ENCODE data around the gene ARSG. TPM values are rescaled to one million over a fixed set of nuclear protein-coding genes. Genes with fewer than 3 reads are reported as not detected.

Gene ARSG
- total RNA-seq, 6 experiments from 2014 or later: 4.0 to 7.0 (median 5.0) TPM

DNA sequence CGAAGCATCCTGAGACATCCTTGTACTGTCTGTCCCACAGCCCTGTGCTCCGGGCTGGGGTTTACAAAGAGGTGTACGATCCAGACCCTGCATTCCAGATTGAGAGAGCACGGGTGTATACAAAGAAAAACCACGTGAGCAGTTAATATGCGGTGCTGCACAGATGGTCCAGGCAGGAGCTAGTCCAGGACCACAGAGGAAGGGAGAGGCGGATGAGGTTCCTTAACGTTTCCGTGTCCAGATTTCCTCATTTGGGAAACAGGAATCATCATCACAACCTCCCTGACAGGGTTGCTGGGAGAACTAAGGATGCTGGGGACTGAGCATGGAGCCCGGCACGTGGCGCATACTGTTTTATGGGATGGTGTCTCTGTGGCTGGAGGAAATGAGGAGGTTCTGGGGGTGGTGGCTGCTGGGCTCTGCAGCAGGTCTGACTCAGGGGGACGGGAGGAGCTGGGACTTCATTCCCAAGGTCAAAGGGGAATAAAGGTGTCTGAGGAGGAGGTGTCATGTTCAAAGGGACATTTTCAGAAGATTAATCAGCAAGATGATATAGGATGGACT lies 139.8 kb downstream of the ARSG start:
- no peak for DNase-seq
- Mint-ChIP-seq H3K4me3 (no peak overlapping the region), H3K27me3 (ENCODE audit: insufficient read depth) (no peaks in the 10 kb centered on the region; the same call in 1 of the 2 replicates), H3K4me1 (ENCODE audit: low read depth) (peaks cover 6% of the 10 kb centered on the region), H3K27ac (no peak overlapping the region), H3K9me3 (no peaks in the 10 kb centered on the region), H3K36me3 (ENCODE audit: low read depth) (peaks cover 31% of the 10 kb centered on the region)
- TF ChIP-seq, protein P1, sequence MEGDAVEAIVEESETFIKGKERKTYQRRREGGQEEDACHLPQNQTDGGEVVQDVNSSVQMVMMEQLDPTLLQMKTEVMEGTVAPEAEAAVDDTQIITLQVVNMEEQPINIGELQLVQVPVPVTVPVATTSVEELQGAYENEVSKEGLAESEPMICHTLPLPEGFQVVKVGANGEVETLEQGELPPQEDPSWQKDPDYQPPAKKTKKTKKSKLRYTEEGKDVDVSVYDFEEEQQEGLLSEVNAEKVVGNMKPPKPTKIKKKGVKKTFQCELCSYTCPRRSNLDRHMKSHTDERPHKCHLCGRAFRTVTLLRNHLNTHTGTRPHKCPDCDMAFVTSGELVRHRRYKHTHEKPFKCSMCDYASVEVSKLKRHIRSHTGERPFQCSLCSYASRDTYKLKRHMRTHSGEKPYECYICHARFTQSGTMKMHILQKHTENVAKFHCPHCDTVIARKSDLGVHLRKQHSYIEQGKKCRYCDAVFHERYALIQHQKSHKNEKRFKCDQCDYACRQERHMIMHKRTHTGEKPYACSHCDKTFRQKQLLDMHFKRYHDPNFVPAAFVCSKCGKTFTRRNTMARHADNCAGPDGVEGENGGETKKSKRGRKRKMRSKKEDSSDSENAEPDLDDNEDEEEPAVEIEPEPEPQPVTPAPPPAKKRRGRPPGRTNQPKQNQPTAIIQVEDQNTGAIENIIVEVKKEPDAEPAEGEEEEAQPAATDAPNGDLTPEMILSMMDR (IDR thresholded peaks at IDR 0.05): no peak

DNA sequence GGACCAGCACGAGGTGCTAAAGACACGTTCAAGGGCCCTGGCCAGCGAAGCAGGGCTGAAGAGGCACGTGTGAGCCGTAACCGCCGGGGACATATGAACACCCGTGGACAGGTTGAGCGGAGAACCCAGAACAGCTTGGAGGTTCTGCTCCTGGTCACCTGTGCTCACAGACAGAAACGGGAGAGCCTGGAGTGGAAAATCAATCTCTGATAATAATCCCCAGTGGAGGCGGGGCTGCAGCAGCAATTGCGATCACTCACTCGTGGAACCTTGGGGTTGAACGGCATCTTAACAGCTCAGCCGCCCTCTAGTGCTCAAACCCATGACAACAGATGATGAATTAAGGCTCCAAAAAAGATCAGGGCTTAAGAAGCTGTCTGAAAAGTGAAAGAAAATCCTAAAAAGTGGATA lies 140.4 kb downstream of the ARSG start:
- Mint-ChIP-seq H3K36me3 (ENCODE audit: low read depth) (peaks cover 31% of the 10 kb centered on the region), H3K27ac (no peak overlapping the region), H3K9me3 (no peaks in the 10 kb centered on the region), H3K27me3 (ENCODE audit: insufficient read depth) (no peaks in the 10 kb centered on the region; the same call in 1 of the 2 replicates), H3K4me1 (ENCODE audit: low read depth) (peaks cover 11% of the 10 kb centered on the region), H3K4me3 (no peak overlapping the region)
- TF ChIP-seq, protein P1 (IDR thresholded peaks at IDR 0.05): peak; percentile 59
- DNase-seq: no peak

DNA sequence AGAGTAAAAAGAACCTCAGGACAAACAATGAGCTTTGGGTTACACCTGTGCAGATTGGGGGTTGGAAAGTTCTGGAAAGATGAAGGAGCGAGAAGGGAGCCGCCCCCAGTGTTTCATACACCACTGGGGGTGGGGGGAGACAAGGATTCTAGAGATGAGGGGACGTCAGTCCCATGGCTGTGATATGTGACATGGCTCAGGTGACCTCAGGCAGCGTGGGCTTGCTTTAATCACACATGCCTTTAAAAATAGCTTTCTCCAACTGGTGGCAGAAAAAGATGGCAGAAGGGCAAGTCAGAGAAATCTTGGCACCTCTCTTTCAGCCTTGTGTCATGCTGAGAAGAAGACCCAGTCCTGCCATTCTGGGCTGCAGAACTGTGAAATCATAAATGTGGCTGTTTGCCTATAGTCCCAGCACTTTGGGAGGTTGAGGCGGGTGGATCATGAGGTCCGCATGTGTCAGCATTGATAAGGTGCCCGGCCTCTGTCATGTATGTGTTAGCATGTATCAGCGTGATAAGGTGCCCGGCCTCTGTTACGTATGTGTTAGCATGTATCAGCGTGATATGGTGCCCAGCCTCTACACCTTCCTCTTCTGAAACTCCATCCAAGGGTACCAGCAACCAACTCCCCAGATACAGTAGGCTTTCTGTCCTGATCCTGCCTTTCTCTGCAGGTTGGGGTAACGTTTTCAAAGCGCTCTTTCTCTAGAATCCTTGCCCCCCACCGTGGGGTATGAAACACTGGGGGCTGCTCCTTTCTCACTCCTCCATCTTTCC lies 141.0 kb downstream of the ARSG start:
- no peak overlapping the region for H3K27ac Mint-ChIP-seq
- H3K9me3 Mint-ChIP-seq: no peaks in the 10 kb centered on the region
- peaks cover 31% of the 10 kb centered on the region for H3K36me3 Mint-ChIP-seq (ENCODE audit: low read depth)
- H3K27me3 Mint-ChIP-seq (ENCODE audit: insufficient read depth): no peaks in the 10 kb centered on the region; the same call in 1 of the 2 replicates
- H3K4me1 Mint-ChIP-seq (ENCODE audit: low read depth): peaks cover 12% of the 10 kb centered on the region
- H3K4me3 Mint-ChIP-seq: no peak overlapping the region
- no peak for DNase-seq
- TF ChIP-seq, protein P1 (IDR thresholded peaks at IDR 0.05): no peak

DNA sequence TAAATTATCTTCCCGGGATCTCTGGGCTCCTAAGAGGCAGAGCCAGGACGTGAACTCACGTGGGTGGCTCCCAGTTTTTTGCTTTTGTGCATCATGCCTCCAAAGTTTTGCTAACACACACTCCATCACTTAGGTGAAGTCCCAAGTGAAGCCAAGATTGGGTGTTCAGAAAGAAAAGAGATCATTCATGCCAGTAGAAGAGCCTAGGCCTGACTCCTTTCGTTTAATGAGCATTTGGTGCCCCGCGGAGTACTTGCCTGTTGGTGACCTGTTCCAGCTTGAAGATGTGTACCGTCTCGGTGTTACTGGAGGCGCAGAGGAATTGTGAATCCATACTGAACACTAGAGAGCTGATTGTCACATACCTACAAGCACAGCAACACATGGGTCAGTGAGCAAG lies 141.9 kb downstream of the ARSG start:
- Mint-ChIP-seq H3K36me3 (ENCODE audit: low read depth) (peaks cover 31% of the 10 kb centered on the region), H3K27ac (no peak overlapping the region), H3K4me1 (ENCODE audit: low read depth) (peaks cover 12% of the 10 kb centered on the region), H3K27me3 (ENCODE audit: insufficient read depth) (no peaks in the 10 kb centered on the region; the same call in 1 of the 2 replicates), H3K4me3 (no peak overlapping the region), H3K9me3 (no peaks in the 10 kb centered on the region)
- no peak for DNase-seq
- TF ChIP-seq, protein P1 (IDR thresholded peaks at IDR 0.05): no peak

DNA sequence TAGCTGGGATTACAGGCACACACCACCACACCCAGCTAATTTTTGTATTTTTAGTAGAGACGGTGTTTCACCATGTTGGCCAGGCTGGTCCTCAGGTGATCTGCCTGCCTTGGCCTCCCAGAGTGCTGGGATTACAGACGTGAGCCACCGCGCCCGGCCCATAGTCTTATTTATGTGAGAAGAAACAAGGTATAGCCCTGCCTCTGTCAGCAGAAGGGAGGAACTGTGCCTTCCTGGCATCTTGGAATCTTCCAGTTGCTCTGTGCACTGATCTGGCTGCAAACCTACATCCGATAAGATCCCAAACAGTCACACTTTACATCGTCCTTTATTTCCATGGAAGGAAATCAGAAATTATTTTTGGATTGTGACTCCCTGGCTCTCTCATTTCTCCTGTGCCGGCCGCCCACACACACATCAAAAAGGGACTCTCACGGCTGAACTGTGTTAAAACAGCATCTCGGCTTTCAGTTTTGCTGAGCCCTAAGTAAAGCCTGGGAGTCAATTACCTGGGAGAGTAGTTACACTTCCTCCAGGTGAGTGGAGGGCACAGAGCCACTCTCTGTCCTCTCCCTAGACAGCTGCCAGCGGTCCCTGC lies 142.7 kb downstream of the ARSG start:
- no peak for DNase-seq
- Mint-ChIP-seq H3K4me3 (no peak overlapping the region), H3K4me1 (ENCODE audit: low read depth) (peaks cover 12% of the 10 kb centered on the region), H3K27me3 (ENCODE audit: insufficient read depth) (no peaks in the 10 kb centered on the region; the same call in 1 of the 2 replicates), H3K27ac (no peak overlapping the region), H3K9me3 (no peaks in the 10 kb centered on the region), H3K36me3 (ENCODE audit: low read depth) (peaks cover 30% of the 10 kb centered on the region)
- TF ChIP-seq, protein P1 (IDR thresholded peaks at IDR 0.05): no peak

All from HFFc6 (cell line).